WI38 (cell line): Measurements from ENCODE around the gene SLC18A3.

Experiments used
- H3K4me3 ChIP-seq: 2 replicates; pipeline ENCODE4 v1.5.1; 2011; ENCODE audit warnings: low read depth, mild to moderate bottlenecking, control low read depth, low read length
- TF ChIP-seq, protein P1 (sequence below): IDR thresholded peaks from 2 replicates; pipeline ENCODE4 v1.5.1; 2012; ENCODE audit warnings: low read depth, mild to moderate bottlenecking, control low read depth, low read length

SLC18A3 gene

GRCh38 chr10:49571388-49571787 is 38.7 kb upstream of the SLC18A3 start:
- no peak overlapping the region for H3K4me3 ChIP-seq
- TF ChIP-seq, protein P1, sequence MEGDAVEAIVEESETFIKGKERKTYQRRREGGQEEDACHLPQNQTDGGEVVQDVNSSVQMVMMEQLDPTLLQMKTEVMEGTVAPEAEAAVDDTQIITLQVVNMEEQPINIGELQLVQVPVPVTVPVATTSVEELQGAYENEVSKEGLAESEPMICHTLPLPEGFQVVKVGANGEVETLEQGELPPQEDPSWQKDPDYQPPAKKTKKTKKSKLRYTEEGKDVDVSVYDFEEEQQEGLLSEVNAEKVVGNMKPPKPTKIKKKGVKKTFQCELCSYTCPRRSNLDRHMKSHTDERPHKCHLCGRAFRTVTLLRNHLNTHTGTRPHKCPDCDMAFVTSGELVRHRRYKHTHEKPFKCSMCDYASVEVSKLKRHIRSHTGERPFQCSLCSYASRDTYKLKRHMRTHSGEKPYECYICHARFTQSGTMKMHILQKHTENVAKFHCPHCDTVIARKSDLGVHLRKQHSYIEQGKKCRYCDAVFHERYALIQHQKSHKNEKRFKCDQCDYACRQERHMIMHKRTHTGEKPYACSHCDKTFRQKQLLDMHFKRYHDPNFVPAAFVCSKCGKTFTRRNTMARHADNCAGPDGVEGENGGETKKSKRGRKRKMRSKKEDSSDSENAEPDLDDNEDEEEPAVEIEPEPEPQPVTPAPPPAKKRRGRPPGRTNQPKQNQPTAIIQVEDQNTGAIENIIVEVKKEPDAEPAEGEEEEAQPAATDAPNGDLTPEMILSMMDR, result no peak

DNA sequence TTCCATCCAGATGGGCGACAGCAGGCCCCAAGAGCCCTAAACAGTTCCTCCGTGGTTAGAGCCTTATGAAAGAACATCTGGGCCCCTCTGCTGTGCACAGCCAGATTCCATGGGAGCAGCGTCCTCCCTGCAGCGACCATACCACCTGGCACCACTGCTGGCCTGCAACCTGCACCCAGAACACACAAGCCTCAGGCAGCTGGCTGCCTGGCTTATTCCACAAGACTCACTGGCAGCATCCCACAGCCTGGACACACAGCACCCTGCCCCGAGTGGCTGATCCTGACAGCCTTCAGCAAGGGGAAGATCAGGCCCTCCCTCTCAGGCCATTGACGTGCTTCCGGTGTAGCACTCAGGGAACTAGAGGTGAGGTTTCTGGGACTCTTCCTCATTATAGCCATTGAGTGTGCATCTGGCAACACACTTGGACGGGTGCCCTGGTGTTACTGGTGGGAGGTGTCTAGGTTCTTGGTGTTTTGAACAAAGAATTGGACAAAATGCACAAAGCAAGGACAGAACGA is 37.5 kb upstream of the SLC18A3 start:
- peak overlapping the region; percentile 21 for H3K4me3 ChIP-seq
- TF ChIP-seq, protein P1, result no peak

DNA sequence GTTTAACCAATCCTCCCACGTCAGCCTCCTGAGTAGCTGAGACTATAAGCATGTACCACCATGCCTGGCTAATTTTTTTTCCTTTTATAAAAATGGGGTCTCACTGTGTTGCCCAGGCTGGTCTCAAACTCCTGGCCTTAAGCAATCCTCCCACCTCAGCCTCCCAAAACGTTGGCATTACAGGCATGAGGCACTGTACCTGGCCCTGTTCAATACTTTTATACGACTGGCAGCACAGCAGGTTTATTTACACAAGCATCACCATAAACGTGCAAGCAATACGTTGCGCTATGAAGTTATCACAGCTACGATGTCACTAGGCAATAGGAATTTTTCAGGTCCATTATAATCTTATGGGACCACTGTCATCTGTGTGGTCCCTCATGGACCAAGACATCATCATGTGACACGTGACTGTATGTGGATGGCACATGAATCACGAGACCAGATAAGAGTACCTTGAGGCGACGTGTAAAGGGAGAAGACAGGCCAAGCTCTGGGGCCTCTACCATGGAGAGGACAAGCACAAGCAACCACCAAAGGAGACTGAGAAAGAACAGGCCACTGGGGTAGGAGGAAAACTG is 34.5 kb upstream of the SLC18A3 start:
- TF ChIP-seq, protein P1, result no peak
- H3K4me3 ChIP-seq, result no peak overlapping the region

GRCh38 chr10:49577182-49577925 is 32.8 kb upstream of the SLC18A3 start:
- no peak overlapping the region for H3K4me3 ChIP-seq
- TF ChIP-seq, protein P1, result no peak

DNA sequence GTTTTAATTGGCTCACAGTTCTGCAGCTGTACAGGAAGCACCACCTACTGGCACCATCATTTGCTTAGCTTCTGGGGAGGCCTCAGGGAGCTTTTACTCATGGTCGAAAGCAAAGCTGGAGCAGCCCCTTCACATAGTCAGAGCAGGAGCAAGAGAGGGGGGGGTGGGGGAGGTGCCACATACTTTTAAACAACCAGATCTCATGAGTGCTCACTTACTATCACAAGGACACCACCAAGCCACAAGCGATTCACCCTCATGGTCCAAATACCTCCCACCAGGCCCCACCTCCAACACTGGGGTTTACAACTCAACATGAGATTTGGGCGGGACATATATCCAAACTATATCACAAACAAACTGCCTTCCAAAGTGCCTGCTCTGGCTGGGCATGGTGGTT is 31.7 kb upstream of the SLC18A3 start:
- no peak overlapping the region for H3K4me3 ChIP-seq
- TF ChIP-seq, protein P1, result no peak

- no peak overlapping the region for H3K4me3 ChIP-seq
- TF ChIP-seq, protein P1, result no peak
Measured at GRCh38 chr10:49579621-49580020, 30.5 kb upstream of the SLC18A3 start.

- TF ChIP-seq, protein P1, result no peak
- H3K4me3 ChIP-seq, result no peak overlapping the region
Measured at GRCh38 chr10:49585387-49585786, 24.7 kb upstream of the SLC18A3 start.
